Activated naive CD4-positive, alpha-beta T cell treated with Interleukin-2 at 50 U/mL for 16 hours (primary cell): Measurements from ENCODE around the gene UBE2N.
"Not testable (repeated sequence)": the region's sequence is repeated elsewhere in the genome, so short reads cannot be mapped to it uniquely, and the experiment has no call there.

Experiments
- DNase-seq: peaks from one replicate; pipeline ENCODE4 v3.0.0-alpha.2; 2020

Gene UBE2N

GRCh38 chr12:93409343-93410187 is 32.2 kb downstream of the UBE2N start:
- DNase-seq = not testable (repeated sequence)

- no peak for DNase-seq
Measured at GRCh38 chr12:93408813-93409212, 32.9 kb downstream of the UBE2N start.

GRCh38 chr12:93407963-93408283 is 33.8 kb downstream of the UBE2N start:
- DNase-seq = no peak

GRCh38 chr12:93407054-93407962 is 34.4 kb downstream of the UBE2N start:
- no peak for DNase-seq

GRCh38 chr12:93404961-93405849 is 36.5 kb downstream of the UBE2N start:
- no peak for DNase-seq

GRCh38 chr12:93403988-93404803 is 37.6 kb downstream of the UBE2N start:
- no peak for DNase-seq

GRCh38 chr12:93402333-93403311 is 39.1 kb downstream of the UBE2N start:
- peak; percentile 36 for DNase-seq

GRCh38 chr12:93399183-93399863 is 42.4 kb downstream of the UBE2N start:
- DNase-seq = not testable (repeated sequence)

- DNase-seq = no peak
Measured at GRCh38 chr12:93397412-93397811, 44.3 kb downstream of the UBE2N start.

GRCh38 chr12:93393425-93393824 is 48.3 kb downstream of the UBE2N start:
- no peak for DNase-seq

GRCh38 chr12:93390549-93391297 is 51.0 kb downstream of the UBE2N start:
- no peak for DNase-seq

- no peak for DNase-seq
Measured at GRCh38 chr12:93390031-93390430, 51.7 kb downstream of the UBE2N start.

GRCh38 chr12:93387780-93388179 is 54.0 kb downstream of the UBE2N start:
- peak; percentile 70 for DNase-seq

- DNase-seq = not testable (repeated sequence)
Measured at GRCh38 chr12:93381976-93382437, 59.7 kb downstream of the UBE2N start.

GRCh38 chr12:93381161-93381975 is 60.4 kb downstream of the UBE2N start:
- no peak for DNase-seq

- DNase-seq = no peak
Measured at GRCh38 chr12:93380480-93381121, 61.1 kb downstream of the UBE2N start.

- no peak for DNase-seq
Measured at GRCh38 chr12:93379981-93380361, 61.8 kb downstream of the UBE2N start.
